GM23338 (cell line): ENCODE data around the gene IGSF1. TPM values are rescaled to one million over a fixed set of nuclear protein-coding genes. Genes with fewer than 3 reads are reported as not detected.

ENCODE experiments used
- ATAC-seq: fragments of 200-7000 bp; cut with Tn5 transposase; 3 replicates; pipeline ENCODE4 v1.9.1; 2020
- DNase-seq: peaks from one replicate; pipeline ENCODE4 v3.0.0-alpha.2; 2015; ENCODE audit warnings: low spot score
- H2AFZ ChIP-seq: fragments of 200-600 bp; sonication (generic); 2 replicates; pipeline ENCODE4 v1.8.0; 2016; ENCODE audit warnings: antibody characterized with exemption, mild to moderate bottlenecking, moderate library complexity
- H3F3A ChIP-seq: fragments of 200-600 bp; sonication (generic); replicated peaks from 2 replicates; pipeline ENCODE4 v1.8.0; 2017; ENCODE audit warnings: antibody characterized with exemption, mixed run types, low read depth
- H3K27ac ChIP-seq: fragments of 200-600 bp; sonication (generic); 2 replicates; pipeline ENCODE4 v1.6.1; 2016; ENCODE audit warnings: low read depth
- H3K27me3 ChIP-seq: fragments of 200-600 bp; sonication (generic); 2 replicates; pipeline ENCODE4 v1.8.0; 2016; ENCODE audit warnings: mild to moderate bottlenecking, mixed run types, moderate library complexity; ENCODE audit not compliant: insufficient read depth
- H3K36me3 ChIP-seq: fragments of 200-600 bp; sonication (generic); 2 replicates; pipeline ENCODE4 v1.8.0; 2016; ENCODE audit warnings: mild to moderate bottlenecking; ENCODE audit not compliant: insufficient read depth
- H3K4me1 ChIP-seq: fragments of 200-600 bp; sonication (generic); 2 replicates; pipeline ENCODE4 v1.8.0; 2016; ENCODE audit warnings: mild to moderate bottlenecking, moderate library complexity; ENCODE audit not compliant: insufficient read depth
- H3K4me2 ChIP-seq: fragments of 200-600 bp; sonication (generic); 2 replicates; pipeline ENCODE4 v1.7.1; 2017; ENCODE audit warnings: mixed run types
- H3K4me3 ChIP-seq: fragments of 200-600 bp; sonication (generic); 2 replicates; pipeline ENCODE4 v1.6.1; 2016; ENCODE audit warnings: mixed run types
- H3K79me2 ChIP-seq: fragments of 200-600 bp; sonication (generic); replicated peaks from 2 replicates; pipeline ENCODE4 v1.8.0; 2017; ENCODE audit warnings: mild to moderate bottlenecking; ENCODE audit not compliant: insufficient read depth
- H3K9me2 ChIP-seq: fragments of 200-600 bp; sonication (generic); 2 replicates; pipeline ENCODE4 v1.8.0; 2017; ENCODE audit not compliant: insufficient read depth
- H4K20me1 ChIP-seq: fragments of 200-600 bp; sonication (generic); replicated peaks from 2 replicates; pipeline ENCODE4 v1.8.0; 2017; ENCODE audit warnings: mild to moderate bottlenecking; ENCODE audit not compliant: insufficient read depth
- H3K27ac Mint-ChIP-seq: 2 replicates; pipeline ENCODE4 v1.8.0; 2020; ENCODE audit warnings: inconsistent platforms, mild to moderate bottlenecking, moderate library complexity, mixed read lengths
- H3K27me3 Mint-ChIP-seq: 3 replicates; pipeline ENCODE4 v1.8.0; 2022; ENCODE audit warnings: low read depth, mild to moderate bottlenecking, moderate library complexity, mixed read lengths, inconsistent platforms; ENCODE audit not compliant: insufficient read depth, poor library complexity
- H3K36me3 Mint-ChIP-seq: 3 replicates; pipeline ENCODE4 v1.8.0; 2021; ENCODE audit warnings: low read depth, mild to moderate bottlenecking, inconsistent platforms, moderate library complexity, mixed read lengths
- H3K4me1 Mint-ChIP-seq: 3 replicates; pipeline ENCODE4 v1.8.0; 2020; ENCODE audit warnings: mild to moderate bottlenecking, inconsistent platforms, mixed read lengths
- H3K4me3 Mint-ChIP-seq: 3 replicates; pipeline ENCODE4 v1.8.0; 2021; ENCODE audit warnings: moderate library complexity, mild to moderate bottlenecking, inconsistent platforms, mixed read lengths
- H3K9me3 Mint-ChIP-seq: 3 replicates; pipeline ENCODE4 v1.8.0; 2020; ENCODE audit warnings: moderate library complexity, mild to moderate bottlenecking, inconsistent platforms, mixed read lengths
- EZH2 ChIP-seq: fragments of 200-600 bp; sonication (generic); IDR thresholded peaks from one replicate; pipeline ENCODE4 v1.8.0; 2017; ENCODE audit warnings: antibody characterized with exemption, mild to moderate bottlenecking, low read depth; ENCODE audit not compliant: unreplicated experiment
- EZH2phosphoT487 ChIP-seq: fragments of 200-600 bp; sonication (generic); IDR thresholded peaks from one replicate; pipeline ENCODE4 v1.8.1; 2018; ENCODE audit warnings: antibody characterized with exemption; ENCODE audit not compliant: unreplicated experiment
- JUNB ChIP-seq: IDR thresholded peaks from one replicate; pipeline ENCODE4 v1.6.1; 2016; ENCODE audit warnings: antibody characterized with exemption; ENCODE audit not compliant: unreplicated experiment
- POLR2AphosphoS5 ChIP-seq: IDR thresholded peaks from 2 replicates; pipeline ENCODE4 v1.6.1; 2016; ENCODE audit warnings: antibody characterized with exemption, low read depth
- STAT1 ChIP-seq: IDR thresholded peaks from one replicate; pipeline ENCODE4 v1.6.1; 2016; ENCODE audit warnings: antibody characterized with exemption; ENCODE audit not compliant: unreplicated experiment
- polyA plus RNA-seq: library from polyadenylated mRNA; unstranded; fragments of >200 nt; fragmentation: Nextera tagmentation; extraction: Ambion mirVana; gene quantifications from 2 replicates; pipeline ENCODE4 v1.2.1, GENCODE V29; 2016
- total RNA-seq: library from RNA; depleted of rRNA; stranded (reverse); fragments of >200 nt; shearing (Covaris generic); gene quantifications from 2 replicates; pipeline ENCODE4 v1.2.3, GENCODE V29; 2014
- TF ChIP-seq, protein P1 (sequence below): fragments of 250-450 bp; sonication (Bioruptor Pico); IDR thresholded peaks from 2 replicates; pipeline ENCODE4 v1.5.0; 2020; ENCODE audit warnings: mild to moderate bottlenecking, moderate library complexity
- TF ChIP-seq, protein P2 (sequence below): IDR thresholded peaks from 2 replicates; pipeline ENCODE4 v1.6.1; 2016; ENCODE audit warnings: antibody characterized with exemption

IGSF1 gene
- total and polyA plus RNA-seq, 2 experiments from 2014 or later: 12.8 to 19.5 TPM

DNA sequence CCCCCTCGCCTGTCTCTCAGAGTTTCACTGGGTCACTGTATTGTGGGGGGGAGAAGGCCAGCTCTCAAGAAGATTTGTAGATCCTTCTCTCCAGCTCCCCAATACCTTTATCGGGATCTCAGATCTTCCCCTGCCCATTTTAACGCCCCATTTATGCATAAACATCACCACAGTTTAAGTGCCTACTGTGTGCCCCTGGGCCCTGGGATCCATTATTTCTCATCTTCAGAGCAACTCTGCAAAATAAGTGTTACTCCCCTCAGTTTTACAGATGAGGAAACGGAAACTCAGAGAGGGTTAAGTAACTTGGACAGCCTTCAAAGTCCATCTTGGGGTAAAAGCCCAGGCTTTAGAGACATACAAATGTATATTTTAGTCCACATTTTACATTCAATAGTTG lies 421 bp upstream of the IGSF1 start (continued):
- TF ChIP-seq, protein P1, sequence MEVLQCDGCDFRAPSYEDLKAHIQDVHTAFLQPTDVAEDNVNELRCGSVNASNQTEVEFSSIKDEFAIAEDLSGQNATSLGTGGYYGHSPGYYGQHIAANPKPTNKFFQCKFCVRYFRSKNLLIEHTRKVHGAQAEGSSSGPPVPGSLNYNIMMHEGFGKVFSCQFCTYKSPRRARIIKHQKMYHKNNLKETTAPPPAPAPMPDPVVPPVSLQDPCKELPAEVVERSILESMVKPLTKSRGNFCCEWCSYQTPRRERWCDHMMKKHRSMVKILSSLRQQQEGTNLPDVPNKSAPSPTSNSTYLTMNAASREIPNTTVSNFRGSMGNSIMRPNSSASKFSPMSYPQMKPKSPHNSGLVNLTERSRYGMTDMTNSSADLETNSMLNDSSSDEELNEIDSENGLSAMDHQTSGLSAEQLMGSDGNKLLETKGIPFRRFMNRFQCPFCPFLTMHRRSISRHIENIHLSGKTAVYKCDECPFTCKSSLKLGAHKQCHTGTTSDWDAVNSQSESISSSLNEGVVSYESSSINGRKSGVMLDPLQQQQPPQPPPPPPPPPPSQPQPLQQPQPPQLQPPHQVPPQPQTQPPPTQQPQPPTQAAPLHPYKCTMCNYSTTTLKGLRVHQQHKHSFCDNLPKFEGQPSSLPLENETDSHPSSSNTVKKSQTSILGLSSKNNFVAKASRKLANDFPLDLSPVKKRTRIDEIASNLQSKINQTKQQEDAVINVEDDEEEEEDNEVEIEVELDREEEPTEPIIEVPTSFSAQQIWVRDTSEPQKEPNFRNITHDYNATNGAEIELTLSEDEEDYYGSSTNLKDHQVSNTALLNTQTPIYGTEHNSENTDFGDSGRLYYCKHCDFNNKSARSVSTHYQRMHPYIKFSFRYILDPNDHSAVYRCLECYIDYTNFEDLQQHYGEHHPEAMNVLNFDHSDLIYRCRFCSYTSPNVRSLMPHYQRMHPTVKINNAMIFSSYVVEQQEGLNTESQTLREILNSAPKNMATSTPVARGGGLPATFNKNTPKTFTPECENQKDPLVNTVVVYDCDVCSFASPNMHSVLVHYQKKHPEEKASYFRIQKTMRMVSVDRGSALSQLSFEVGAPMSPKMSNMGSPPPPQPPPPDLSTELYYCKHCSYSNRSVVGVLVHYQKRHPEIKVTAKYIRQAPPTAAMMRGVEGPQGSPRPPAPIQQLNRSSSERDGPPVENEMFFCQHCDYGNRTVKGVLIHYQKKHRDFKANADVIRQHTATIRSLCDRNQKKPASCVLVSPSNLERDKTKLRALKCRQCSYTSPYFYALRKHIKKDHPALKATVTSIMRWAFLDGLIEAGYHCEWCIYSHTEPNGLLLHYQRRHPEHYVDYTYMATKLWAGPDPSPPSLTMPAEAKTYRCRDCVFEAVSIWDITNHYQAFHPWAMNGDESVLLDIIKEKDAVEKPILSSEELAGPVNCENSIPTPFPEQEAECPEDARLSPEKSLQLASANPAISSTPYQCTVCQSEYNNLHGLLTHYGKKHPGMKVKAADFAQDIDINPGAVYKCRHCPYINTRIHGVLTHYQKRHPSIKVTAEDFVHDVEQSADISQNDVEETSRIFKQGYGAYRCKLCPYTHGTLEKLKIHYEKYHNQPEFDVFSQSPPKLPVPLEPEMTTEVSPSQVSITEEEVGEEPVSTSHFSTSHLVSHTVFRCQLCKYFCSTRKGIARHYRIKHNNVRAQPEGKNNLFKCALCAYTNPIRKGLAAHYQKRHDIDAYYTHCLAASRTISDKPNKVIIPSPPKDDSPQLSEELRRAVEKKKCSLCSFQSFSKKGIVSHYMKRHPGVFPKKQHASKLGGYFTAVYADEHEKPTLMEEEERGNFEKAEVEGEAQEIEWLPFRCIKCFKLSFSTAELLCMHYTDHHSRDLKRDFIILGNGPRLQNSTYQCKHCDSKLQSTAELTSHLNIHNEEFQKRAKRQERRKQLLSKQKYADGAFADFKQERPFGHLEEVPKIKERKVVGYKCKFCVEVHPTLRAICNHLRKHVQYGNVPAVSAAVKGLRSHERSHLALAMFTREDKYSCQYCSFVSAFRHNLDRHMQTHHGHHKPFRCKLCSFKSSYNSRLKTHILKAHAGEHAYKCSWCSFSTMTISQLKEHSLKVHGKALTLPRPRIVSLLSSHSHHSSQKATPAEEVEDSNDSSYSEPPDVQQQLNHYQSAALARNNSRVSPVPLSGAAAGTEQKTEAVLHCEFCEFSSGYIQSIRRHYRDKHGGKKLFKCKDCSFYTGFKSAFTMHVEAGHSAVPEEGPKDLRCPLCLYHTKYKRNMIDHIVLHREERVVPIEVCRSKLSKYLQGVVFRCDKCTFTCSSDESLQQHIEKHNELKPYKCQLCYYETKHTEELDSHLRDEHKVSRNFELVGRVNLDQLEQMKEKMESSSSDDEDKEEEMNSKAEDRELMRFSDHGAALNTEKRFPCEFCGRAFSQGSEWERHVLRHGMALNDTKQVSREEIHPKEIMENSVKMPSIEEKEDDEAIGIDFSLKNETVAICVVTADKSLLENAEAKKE (CRISPR knock-in tag): no peak

GRCh38 chrX:131288188-131288587 lies 918 bp downstream of the IGSF1 start:
- Histone ChIP-seq H3F3A (no peaks in the 10 kb centered on the region), H3K9me2 (no peaks in the 10 kb centered on the region), H3K4me3 (peak overlapping the region; percentile 69), H4K20me1 (no peaks in the 10 kb centered on the region), H3K79me2 (no peaks in the 10 kb centered on the region), H3K4me1 (peaks cover 20% of the 10 kb centered on the region), H3K27me3 (no peaks in the 10 kb centered on the region), H3K36me3 (no peaks in the 10 kb centered on the region), H3K4me2 (peak overlapping the region; percentile 82), H3K27ac (0 out of 2 replicates have a peak overlapping the region, but pooled peaks have one; percentile 72), H2AFZ (no peak overlapping the region)
- Mint-ChIP-seq H3K36me3 (peaks cover 26% of the 10 kb centered on the region), H3K27ac (no peak overlapping the region), H3K4me3 (peak overlapping the region; percentile 92), H3K9me3 (no peaks in the 10 kb centered on the region), H3K4me1 (peaks cover 28% of the 10 kb centered on the region), H3K27me3 (no peaks in the 10 kb centered on the region)
- DNase-seq: peak; percentile 6
- TF ChIP-seq STAT1 (no peak), EZH2phosphoT487 (no peak), POLR2AphosphoS5 (no peak), EZH2 (no peak), JUNB (no peak)
- TF ChIP-seq, protein P2, sequence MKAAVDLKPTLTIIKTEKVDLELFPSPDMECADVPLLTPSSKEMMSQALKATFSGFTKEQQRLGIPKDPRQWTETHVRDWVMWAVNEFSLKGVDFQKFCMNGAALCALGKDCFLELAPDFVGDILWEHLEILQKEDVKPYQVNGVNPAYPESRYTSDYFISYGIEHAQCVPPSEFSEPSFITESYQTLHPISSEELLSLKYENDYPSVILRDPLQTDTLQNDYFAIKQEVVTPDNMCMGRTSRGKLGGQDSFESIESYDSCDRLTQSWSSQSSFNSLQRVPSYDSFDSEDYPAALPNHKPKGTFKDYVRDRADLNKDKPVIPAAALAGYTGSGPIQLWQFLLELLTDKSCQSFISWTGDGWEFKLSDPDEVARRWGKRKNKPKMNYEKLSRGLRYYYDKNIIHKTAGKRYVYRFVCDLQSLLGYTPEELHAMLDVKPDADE: no peak
- peak; percentile 7; the same call in 2 of the 3 replicates for ATAC-seq
